RPMI7951 (cell line): ENCODE measurements around the gene ADAMTSL2. TPM values are rescaled to one million over a fixed set of nuclear protein-coding genes. Genes with fewer than 3 reads are reported as not detected.

ENCODE experiments used
- DNase-seq: peaks from one replicate; pipeline ENCODE4 v3.0.0-alpha.2; 2012; ENCODE audit warnings: low read depth
- total RNA-seq: library from RNA; depleted of rRNA; stranded (reverse); fragments of >200 nt; shearing (Covaris generic); gene quantifications from 2 replicates; pipeline ENCODE4 v1.2.3, GENCODE V29; 2014

The ADAMTSL2 gene
- total RNA-seq, 1 experiment from 2014 or later = 6.6 TPM

- no peak for DNase-seq
Observed at GRCh38 chr9:133575186-133576030, 40.9 kb downstream of the ADAMTSL2 start.

DNA sequence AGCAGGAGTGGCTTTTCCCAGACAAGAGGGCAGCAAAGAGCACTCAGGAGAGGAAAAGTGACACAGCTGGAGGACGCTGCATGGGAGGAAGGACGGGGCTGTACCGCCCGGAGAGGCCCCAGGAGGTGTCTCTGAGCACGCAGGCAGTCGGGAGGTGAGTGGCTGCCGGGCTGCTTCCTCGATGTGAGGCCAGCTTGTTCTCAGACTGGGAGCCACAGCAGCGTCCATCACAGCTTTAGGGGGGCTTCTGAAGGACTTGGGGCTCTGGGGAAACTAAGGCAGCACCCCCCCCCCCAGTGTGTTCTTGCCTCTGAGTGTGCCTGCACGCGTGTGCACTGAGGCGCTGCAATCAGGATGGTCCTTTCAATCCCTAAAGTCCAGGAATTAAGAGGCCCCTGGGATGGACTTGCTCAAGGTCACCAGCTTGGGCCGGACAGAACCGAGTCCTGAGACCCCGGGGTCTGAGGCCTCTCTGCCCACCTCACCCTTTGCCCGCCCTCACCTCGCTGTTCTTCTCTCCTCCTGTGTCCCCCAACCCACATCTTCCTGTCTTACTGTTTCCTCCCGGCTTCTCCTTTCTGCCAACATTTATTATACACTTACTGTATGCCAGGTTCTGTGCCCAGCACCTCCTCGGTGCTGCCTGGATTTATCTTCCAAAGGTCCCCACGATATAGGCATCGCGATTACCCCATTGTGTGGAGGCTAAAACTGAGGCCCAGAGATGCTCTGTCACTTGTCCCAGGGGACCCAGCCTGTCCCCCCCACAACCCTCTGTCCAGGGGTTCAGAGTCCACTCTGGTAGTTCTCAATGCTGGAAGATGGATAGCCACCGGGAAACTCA is 41.7 kb downstream of the ADAMTSL2 start:
- DNase-seq = no peak

- DNase-seq = peak; percentile 67
Observed at GRCh38 chr9:133576875-133577736, 42.6 kb downstream of the ADAMTSL2 start.

DNA sequence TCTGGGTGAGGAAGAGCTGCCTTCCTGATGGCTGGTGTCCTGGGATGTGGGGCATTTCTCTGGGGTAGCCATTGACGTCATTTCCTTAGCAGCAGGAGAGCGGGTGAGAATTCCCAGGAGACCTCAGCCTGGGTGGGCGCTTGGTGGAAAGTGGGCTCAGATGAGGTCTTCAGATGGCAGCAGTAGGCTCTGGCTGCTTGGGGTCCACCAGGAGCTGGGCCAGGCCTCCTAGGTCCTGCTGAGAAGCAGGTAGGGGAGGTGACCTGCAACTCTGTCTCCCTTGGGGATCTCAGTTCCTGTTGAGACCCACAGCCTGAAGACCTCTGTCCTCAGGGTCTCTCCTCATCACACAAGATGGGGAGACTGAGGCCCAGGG is 43.2 kb downstream of the ADAMTSL2 start:
- DNase-seq = no peak

GRCh38 chr9:133578524-133579441 is 44.3 kb downstream of the ADAMTSL2 start:
- DNase-seq = no peak

DNA sequence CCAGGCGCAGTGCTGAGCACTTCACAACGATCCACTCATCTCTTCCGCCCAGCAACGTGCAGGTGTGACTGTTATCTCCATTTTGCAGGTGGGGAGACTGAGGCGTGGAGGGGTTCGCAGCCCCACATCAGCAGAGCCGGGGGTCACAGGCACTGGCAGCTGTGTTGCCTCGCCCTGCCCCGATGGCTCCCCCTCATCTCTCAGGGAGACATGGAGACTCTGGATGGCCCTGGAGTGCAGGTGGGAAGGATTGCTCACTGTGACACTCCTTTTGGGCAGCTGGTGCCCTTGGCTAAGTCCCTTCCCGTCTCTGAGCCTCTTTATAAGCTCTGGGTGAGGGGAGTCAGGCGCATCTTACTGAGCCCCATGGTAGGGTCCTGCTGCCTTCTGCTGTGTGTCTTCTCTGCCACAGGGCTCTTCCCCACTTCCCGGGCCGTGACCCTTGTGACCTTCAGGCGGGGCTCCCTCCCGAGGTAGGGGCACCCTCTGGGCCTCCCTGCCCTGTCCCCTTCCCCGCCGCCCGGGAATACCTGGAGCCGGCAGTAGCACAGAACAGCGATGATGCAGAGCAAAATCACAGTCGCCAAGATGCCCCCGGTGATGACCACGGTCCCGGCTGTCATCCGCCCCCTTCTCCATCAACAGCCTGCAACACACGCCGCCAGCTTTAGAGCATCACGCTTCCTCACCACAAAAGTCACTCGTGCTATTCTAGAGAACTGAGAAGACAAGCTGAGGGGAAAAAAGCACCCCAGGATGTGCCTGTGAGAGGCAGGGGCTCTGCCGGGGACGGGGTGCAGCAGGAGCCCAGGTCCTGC is 45.3 kb downstream of the ADAMTSL2 start:
- no peak for DNase-seq

DNA sequence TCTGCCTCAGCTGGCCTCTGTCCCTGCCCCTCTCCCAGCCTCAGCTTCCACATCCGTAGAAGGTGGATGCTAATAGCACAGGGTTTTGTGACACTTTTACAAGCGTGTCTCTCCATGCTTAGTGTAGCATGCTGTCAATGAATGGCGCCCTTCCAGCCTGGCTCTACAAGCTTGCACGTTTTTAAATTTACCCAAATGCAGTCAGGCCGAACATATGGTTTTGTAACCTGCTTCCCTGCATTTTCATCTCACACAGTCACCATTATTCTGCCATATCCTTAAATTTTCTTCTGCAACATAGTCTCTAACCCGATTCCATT is 45.9 kb downstream of the ADAMTSL2 start:
- no peak for DNase-seq

GRCh38 chr9:133581011-133581410 is 46.5 kb downstream of the ADAMTSL2 start:
- no peak for DNase-seq

DNA sequence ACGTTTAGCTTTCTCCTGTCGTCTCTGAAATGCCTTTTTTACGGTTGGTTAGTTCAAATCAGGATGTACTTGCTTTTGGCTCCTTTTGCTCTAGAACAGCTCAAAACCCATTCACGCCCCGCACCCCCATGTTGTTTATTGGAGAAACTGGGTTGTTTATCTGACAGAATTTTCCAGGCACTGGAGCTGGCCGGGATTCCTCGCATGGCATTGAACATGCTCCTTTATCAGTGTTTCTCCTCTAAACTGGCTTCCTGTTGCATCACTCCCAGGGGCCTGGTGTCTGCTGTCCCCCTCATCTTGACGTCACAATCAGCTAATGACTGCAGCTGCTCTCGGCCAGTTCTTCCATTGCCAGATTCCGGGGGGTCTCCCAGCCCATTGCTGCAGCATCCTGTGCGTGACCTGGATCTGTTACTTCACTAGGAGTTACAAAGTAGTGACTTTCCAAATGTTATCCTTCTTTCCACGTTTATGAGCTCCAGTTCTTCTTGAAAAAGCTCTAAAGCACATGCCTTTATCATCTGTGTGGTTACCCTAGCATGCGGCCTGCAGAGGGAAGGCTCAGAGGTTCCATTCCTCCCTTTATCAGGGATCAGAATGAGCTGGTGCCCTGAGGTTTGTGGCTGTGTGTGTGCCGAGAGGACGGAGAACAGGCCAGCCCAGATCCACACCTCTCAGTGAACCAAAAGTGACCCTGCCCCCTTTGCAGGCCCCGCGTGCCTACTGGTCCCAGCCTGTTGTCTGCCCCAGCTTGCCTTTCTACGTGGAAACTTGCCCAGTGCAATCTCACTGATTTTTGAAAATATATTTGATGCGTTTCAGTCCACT is 47.2 kb downstream of the ADAMTSL2 start:
- DNase-seq = no peak

GRCh38 chr9:133582501-133583045 is 48.1 kb downstream of the ADAMTSL2 start:
- no peak for DNase-seq

GRCh38 chr9:133583111-133583510 is 48.6 kb downstream of the ADAMTSL2 start:
- DNase-seq = no peak

GRCh38 chr9:133583586-133583985 is 49.1 kb downstream of the ADAMTSL2 start:
- no peak for DNase-seq

DNA sequence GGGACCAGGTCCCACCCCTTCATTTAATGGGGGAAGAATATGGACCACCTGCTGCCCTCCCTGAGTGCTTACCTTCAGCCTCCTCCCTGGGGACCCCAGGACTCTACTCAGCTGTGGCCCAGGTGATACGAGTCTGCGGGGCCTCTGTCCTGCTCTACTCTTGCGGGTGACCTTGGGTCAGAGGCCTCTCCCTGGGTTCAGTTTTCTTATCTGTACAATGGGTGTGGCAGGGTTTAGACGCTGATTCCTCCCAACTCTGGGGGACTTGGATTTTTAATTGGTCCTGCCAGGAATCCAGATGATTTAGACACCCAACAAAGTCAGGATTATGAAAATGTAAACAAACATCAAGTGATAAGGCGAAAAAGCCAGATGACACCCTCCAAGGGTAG is 49.7 kb downstream of the ADAMTSL2 start:
- no peak for DNase-seq

DNA sequence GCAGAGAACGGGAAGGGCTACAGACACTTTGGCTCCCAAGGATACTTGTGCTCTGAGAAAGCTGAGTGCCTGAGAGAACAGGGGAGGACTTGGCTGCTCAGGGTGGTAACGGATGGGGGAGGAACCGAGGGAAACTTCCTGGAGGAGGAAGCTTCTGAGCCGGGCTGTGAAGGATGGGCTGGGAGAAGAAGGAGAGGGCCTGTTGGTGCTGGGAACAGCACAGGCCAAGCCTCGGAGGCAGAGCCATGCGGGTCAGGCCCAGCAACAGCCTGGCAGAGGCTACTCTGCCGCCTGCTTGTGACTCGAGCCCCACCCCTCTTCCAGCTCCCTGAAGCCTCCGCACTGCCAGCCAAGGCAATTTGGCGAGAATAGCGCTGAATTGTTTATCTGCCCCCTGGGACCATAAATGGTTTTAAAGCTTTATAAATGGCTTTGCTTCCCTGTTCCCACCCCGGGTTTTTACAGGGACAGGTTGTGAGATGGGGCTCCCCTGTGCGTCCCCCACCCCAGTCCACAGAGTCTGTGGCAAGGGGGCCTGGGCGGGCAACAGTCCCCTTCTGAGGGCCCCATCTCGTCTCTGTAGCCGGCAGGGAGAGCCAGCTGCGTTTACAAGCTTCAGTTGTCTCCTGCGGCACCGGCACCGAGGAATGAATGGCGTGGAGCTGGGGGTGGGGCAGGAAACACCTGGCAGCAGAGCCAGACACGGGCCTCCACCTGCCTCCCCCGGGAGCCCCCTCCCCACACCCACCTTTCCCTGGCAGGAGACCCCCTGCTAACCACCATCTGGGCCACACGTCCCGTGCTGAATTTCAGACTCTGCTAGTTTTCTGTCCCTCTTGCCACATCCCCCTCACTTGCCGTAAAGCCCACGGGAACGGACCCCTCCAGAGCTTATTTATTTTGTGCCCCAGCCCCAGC is 50.3 kb downstream of the ADAMTSL2 start:
- DNase-seq = no peak

- peak; percentile 73 for DNase-seq
Observed at GRCh38 chr9:133585481-133586351, 51.2 kb downstream of the ADAMTSL2 start.

GRCh38 chr9:133587051-133587450 is 52.5 kb downstream of the ADAMTSL2 start:
- DNase-seq = no peak

DNA sequence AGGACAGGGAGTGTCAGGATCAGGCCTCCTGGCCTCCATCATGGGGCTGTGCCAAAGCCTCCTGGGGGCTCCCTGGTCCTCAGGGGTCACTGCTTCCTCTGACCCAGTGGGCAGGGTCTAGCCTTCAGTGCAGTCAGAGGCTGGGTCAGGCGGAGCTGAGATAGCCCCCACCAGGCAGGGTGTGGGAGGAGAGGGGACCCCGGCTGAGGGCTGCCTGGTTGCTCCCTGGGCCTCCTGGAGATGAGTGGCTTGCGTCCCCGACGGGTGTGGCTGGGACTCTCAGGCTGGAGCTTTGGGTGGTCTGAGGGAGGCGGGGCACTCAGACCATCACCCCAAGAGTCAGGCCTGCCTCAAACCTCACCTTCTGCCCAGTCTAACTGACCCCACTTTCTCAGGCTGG is 53.0 kb downstream of the ADAMTSL2 start:
- DNase-seq = no peak
